ENCODE data around the gene LGALS1. TPM values are rescaled to one million over a fixed set of nuclear protein-coding genes. Genes with fewer than 3 reads are reported as not detected.

LGALS1 gene
- total RNA-seq, 2 experiments from 2014 or later, result 816 to 833 TPM

GRCh38 chr22:37677493-37677974 is 2.1 kb downstream of the LGALS1 start:
- Mint-ChIP-seq H3K36me3 (peaks cover 14% of the 10 kb centered on the region), H3K4me1 (ENCODE audit: low read depth) (peaks cover 46% of the 10 kb centered on the region), H3K27ac (peak overlapping the region; percentile 93), H3K27me3 (no peaks in the 10 kb centered on the region), H3K9me3 (no peaks in the 10 kb centered on the region), H3K4me3 (peak overlapping the region; percentile 87)
- ChIA-PET POLR2A (interaction anchor here (1.3 to 3.4 kb wide), 4 partner anchors 8 to 69 kb away, joined by 5 to 15 read pairs (median 12); partner anchors contain the start of genes GGA1, NOL12 and PDXP), CTCF (interaction anchor here (1.0 to 24.9 kb wide), 6 partner anchors 9 to 85 kb away, joined by 3 to 574 read pairs (median 13); partner anchors contain the start of genes NOL12, PDXP and SH3BP1)
- intact Hi-C loops (cut with micrococcal nuclease), result loop anchor here (1.0 to 10.0 kb wide), 4 partner anchors 19 to 167 kb away; partner anchors contain the start of genes ANKRD54, EIF3L, GGA1 and PDXP
- no peak for DNase-seq

DNA sequence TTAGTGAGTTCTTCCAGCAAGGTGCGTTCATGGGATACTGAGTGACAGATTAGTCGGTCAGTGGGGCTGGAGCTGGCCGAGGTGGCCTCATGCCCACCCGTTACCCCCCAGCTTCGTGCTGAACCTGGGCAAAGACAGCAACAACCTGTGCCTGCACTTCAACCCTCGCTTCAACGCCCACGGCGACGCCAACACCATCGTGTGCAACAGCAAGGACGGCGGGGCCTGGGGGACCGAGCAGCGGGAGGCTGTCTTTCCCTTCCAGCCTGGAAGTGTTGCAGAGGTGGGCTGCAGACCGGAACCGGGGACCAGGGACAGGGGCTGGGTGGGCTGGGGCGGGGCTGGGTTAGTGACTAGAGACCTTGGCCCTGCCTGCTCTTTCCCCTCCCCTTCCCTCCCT is 2.9 kb downstream of the LGALS1 start:
- POLR2A ChIA-PET, result interaction anchor here (2.1 kb wide), 1 partner anchor 20 kb away, joined by 8 read pairs; the partner anchor contains the start of gene PDXP

GRCh38 chr22:37679670-37680069 is 4.2 kb downstream of the LGALS1 start:
- DNase-seq, result no peak
- no peak overlapping the region for H3K4me3 Mint-ChIP-seq
- CTCF ChIA-PET, result interaction anchor here (1.8 to 24.9 kb wide), 4 partner anchors 18 to 73 kb away, joined by 7 to 574 read pairs (median 50); partner anchors contain the start of genes GGA1 and SH3BP1
- H3K36me3 Mint-ChIP-seq, result peaks cover 14% of the 10 kb centered on the region
- H3K27ac Mint-ChIP-seq, result peak overlapping the region; percentile 3
- H3K27me3 Mint-ChIP-seq, result no peaks in the 10 kb centered on the region
- POLR2A ChIA-PET, result interaction anchor here (0.9 kb wide), 1 partner anchor 36 kb away, joined by 4 read pairs; no protein-coding TSS in a partner anchor
- H3K9me3 Mint-ChIP-seq, result no peaks in the 10 kb centered on the region
- H3K4me1 Mint-ChIP-seq (ENCODE audit: low read depth), result peaks cover 32% of the 10 kb centered on the region
- intact Hi-C loops (cut with micrococcal nuclease), result loop anchor here (5.0 to 10.0 kb wide), 2 partner anchors 137 to 165 kb away; partner anchors contain the start of genes ANKRD54 and EIF3L

More for the DNA sequence above, 2.9 kb downstream of the LGALS1 start:
- CTCF ChIA-PET, result interaction anchor here (1.3 to 24.9 kb wide), 3 partner anchors 41 to 86 kb away, joined by 3 to 574 read pairs (median 20); partner anchors contain the start of gene SH3BP1
- H3K36me3 Mint-ChIP-seq, result peaks cover 14% of the 10 kb centered on the region
- no peaks in the 10 kb centered on the region for H3K9me3 Mint-ChIP-seq
- peak overlapping the region; percentile 26 for H3K4me3 Mint-ChIP-seq
- no peaks in the 10 kb centered on the region for H3K27me3 Mint-ChIP-seq
- no peak for DNase-seq
- intact Hi-C loops (cut with micrococcal nuclease), result loop anchor here (5.0 to 10.0 kb wide), 2 partner anchors 136 to 166 kb away; partner anchors contain the start of genes ANKRD54 and EIF3L
- H3K4me1 Mint-ChIP-seq (ENCODE audit: low read depth), result peaks cover 39% of the 10 kb centered on the region
- H3K27ac Mint-ChIP-seq, result no peak overlapping the region

DNA sequence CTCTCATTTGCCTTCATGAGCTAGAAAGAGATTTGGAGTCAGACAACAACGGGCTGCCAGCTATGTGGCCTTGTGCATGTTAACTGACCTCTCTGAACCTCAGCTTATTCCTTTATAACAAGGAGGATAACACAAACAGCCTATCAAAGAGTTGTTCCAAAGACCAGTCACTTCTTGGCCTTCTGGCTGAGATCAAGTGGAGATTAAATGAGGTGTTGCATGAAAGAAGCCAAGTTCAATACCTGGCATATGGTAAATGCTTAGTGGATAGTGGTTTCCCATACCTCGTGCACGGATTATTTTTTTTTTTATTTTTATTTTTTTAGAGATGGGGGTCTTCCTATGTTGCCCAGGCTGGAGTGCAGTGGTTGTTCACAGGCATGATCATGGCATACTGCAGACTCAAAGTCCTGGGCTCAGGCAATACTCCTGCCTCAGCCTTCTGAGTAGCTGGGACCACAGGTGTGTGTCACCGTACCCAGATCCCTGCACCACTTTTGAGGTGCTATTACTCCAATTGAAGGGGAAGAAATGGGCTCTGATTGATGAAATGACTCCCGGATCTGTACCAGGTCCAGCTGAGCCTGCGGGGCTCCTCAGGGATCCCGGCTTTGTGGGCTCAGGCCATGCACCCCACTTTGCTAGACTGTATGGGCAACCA is 4.9 kb downstream of the LGALS1 start:
- peaks cover 14% of the 10 kb centered on the region for H3K36me3 Mint-ChIP-seq
- ChIA-PET POLR2A (interaction anchor here (0.7 to 1.8 kb wide), 5 partner anchors 22 to 62 kb away, joined by 3 to 10 read pairs (median 4); partner anchors contain the start of gene PDXP), CTCF (interaction anchor here (0.9 to 24.9 kb wide), 13 partner anchors 7 to 142 kb away, joined by 3 to 574 read pairs (median 6); partner anchors contain the start of genes GGA1 and SH3BP1)
- H3K27me3 Mint-ChIP-seq, result no peaks in the 10 kb centered on the region
- no peak overlapping the region for H3K27ac Mint-ChIP-seq
- DNase-seq, result no peak
- intact Hi-C loops (cut with micrococcal nuclease), result no loop called here
- no peak overlapping the region for H3K4me3 Mint-ChIP-seq
- H3K4me1 Mint-ChIP-seq (ENCODE audit: low read depth), result peaks cover 26% of the 10 kb centered on the region
- no peaks in the 10 kb centered on the region for H3K9me3 Mint-ChIP-seq

DNA sequence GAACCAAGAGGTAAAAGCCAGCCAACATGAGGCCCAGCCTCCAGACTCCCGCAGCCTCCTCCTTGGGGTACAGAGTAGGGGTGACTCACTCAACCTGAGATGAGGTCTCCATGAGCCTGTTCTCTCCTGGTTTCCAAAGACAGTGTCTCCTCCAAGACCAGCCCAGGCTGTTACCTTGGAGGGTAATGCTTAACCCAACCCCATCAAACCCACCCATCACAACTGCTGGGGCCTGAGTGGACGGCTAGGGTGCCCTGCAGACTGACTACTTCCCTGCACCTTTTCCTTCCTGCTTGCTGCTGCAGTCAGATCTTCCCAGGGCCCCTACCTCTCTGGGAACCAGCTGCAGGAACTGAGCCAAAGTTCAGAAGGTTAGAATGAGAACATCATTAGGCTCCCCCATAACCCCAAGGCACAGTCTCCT is 5.6 kb downstream of the LGALS1 start:
- H3K27me3 Mint-ChIP-seq, result no peaks in the 10 kb centered on the region
- H3K36me3 Mint-ChIP-seq, result peaks cover 14% of the 10 kb centered on the region
- H3K4me3 Mint-ChIP-seq, result no peak overlapping the region
- ChIA-PET CTCF (interaction anchor here (0.6 to 24.9 kb wide), 25 partner anchors 8 to 174 kb away, joined by 3 to 574 read pairs (median 4); partner anchors contain the start of genes ANKRD54, GGA1, PDXP and SH3BP1), POLR2A (interaction anchor here (1.0 to 1.8 kb wide), 5 partner anchors 36 to 63 kb away, joined by 3 to 10 read pairs (median 4); no protein-coding TSS in a partner anchor)
- DNase-seq, result no peak
- H3K9me3 Mint-ChIP-seq, result no peaks in the 10 kb centered on the region
- intact Hi-C loops (cut with micrococcal nuclease), result loop anchor here (1.0 kb wide), 3 partner anchors 38 to 73 kb away; partner anchors contain the start of gene GGA1
- peak overlapping the region; percentile 31 for H3K27ac Mint-ChIP-seq
- peaks cover 23% of the 10 kb centered on the region for H3K4me1 Mint-ChIP-seq (ENCODE audit: low read depth)

DNA sequence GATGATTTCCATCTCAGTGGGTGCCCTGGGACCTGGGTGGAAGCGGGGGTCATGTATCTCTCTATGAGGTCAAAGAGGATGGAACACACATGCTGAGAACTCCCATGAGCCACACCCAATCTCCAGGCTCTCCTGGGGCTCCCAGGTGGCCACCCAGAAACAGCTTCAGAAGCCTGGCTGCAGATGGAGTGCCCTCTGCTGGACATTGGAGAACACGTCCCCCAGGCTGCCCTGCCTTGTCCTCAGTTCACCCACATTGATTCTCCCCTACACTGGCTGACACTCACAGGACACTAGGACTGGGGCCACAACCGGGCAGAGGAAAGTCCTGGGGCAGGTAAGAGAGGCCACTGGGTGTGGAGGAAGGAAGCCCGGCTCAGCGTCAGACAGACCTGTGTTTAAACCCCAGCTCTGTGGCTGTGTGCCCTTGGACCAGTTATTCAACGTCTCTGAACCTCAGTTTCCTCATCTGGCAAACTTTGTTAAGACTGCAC is 6.2 kb downstream of the LGALS1 start:
- H3K36me3 Mint-ChIP-seq, result peaks cover 12% of the 10 kb centered on the region
- no peaks in the 10 kb centered on the region for H3K27me3 Mint-ChIP-seq
- peak overlapping the region; percentile 31 for H3K27ac Mint-ChIP-seq

GRCh38 chr22:37684803-37685615 is 9.6 kb downstream of the LGALS1 start:
- no peaks in the 10 kb centered on the region for H3K27me3 Mint-ChIP-seq
- no peaks in the 10 kb centered on the region for H3K9me3 Mint-ChIP-seq
- H3K4me1 Mint-ChIP-seq (ENCODE audit: low read depth), result peaks cover 30% of the 10 kb centered on the region
- POLR2A ChIA-PET, result interaction anchor here (0.7 to 2.1 kb wide), 3 partner anchors 9 to 94 kb away, joined by 3 to 15 read pairs (median 3); partner anchors contain the start of gene LGALS1
- H3K27ac Mint-ChIP-seq, result no peak overlapping the region
- CTCF ChIA-PET, result interaction anchor here (1.0 to 24.9 kb wide), 4 partner anchors 10 to 78 kb away, joined by 5 to 574 read pairs (median 10); partner anchors contain the start of genes LGALS1 and SH3BP1
- no peak overlapping the region for H3K4me3 Mint-ChIP-seq
- intact Hi-C loops (cut with micrococcal nuclease), result no loop called here
- no peak for DNase-seq
- peaks cover 13% of the 10 kb centered on the region for H3K36me3 Mint-ChIP-seq

More for the DNA sequence above, 6.2 kb downstream of the LGALS1 start:
- peaks cover 24% of the 10 kb centered on the region for H3K4me1 Mint-ChIP-seq (ENCODE audit: low read depth)
- peak; percentile 87 for DNase-seq
- no peaks in the 10 kb centered on the region for H3K9me3 Mint-ChIP-seq
- CTCF ChIA-PET, result interaction anchor here (0.6 to 24.9 kb wide), 26 partner anchors 9 to 174 kb away, joined by 3 to 574 read pairs (median 4); partner anchors contain the start of genes ANKRD54, GGA1, PDXP and SH3BP1
- POLR2A ChIA-PET, result interaction anchor here (1.0 to 1.8 kb wide), 4 partner anchors 37 to 44 kb away, joined by 3 to 10 read pairs (median 4); no protein-coding TSS in a partner anchor
- H3K4me3 Mint-ChIP-seq, result no peak overlapping the region
- intact Hi-C loops (cut with micrococcal nuclease), result loop anchor here (1.0 kb wide), 3 partner anchors 38 to 73 kb away; partner anchors contain the start of gene GGA1

DNA sequence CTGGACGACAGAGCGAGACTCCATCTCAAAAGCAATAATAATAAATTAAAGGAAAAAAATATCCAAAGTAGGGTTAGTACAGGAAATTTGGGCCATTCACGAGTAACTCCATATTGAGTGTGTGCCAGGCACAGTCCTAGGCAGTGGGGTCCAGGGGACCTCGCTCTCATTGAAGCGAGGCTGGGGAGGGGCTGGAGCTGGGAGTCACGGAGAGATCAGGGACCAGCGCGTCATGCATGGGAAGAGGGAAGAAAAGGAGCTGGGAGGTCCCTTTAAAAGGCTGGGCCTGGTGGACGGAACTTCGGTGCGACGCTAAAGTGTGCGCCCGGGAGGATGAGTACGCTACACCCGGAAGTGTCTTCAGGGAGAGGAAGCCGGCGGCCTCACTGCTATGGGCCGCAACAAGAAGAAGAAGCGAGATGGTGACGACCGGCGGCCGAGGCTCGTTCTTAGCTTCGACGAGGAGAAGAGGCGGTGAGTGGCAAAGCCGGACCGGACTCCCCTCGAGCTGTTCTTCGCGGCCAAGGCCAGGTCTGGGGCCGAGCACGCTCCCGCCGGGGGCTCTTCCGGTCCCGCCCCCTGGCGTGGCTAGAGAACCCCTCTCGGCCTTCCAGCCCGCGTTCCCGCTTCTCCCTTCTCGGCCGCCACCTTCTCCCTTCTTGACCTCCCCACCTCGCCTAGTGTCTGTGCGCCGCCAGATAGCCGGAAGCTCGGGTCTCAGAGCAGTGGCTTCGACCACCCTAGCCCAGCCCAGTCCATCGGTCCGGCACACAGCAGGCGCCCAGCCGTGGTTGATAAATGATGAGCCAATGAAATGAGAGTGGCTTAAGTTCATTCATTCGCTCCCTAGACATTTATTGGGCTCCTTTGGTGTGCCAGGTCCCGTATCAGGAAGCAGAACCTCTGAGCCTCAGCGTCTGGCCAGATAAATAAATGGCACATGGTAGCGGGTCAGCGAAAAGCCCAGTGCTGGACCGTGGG is 10.9 kb downstream of the LGALS1 start, which contains the start of gene NOL12:
TSS of gene NOL12 (plus strand) at position 342 of the 981 bp plus-strand sequence. CDS start at position 392, 50 bp downstream.
- H3K27me3 Mint-ChIP-seq, result no peaks in the 10 kb centered on the region
- peaks cover 22% of the 10 kb centered on the region for H3K36me3 Mint-ChIP-seq
- peak within 1 kb of the TSS; percentile 94 for H3K27ac Mint-ChIP-seq
- no peaks in the 10 kb centered on the region for H3K9me3 Mint-ChIP-seq
- ChIA-PET POLR2A (interaction anchor here (0.8 to 2.1 kb wide), 6 partner anchors 10 to 92 kb away, joined by 3 to 15 read pairs (median 4); partner anchors contain the start of genes GGA1, LGALS1 and SH3BP1), CTCF (interaction anchor here (0.6 to 24.9 kb wide), 8 partner anchors 9 to 158 kb away, joined by 3 to 574 read pairs (median 4); partner anchors contain the start of genes ANKRD54, LGALS1 and SH3BP1)
- intact Hi-C loops (cut with micrococcal nuclease), result no loop called here
- peak; percentile 86 for DNase-seq
- peaks cover 26% of the 10 kb centered on the region for H3K4me1 Mint-ChIP-seq (ENCODE audit: low read depth)
- H3K4me3 Mint-ChIP-seq, result peak within 1 kb of the TSS; percentile 98

- intact Hi-C loops (cut with micrococcal nuclease), result no loop called here
- H3K27me3 Mint-ChIP-seq, result no peaks in the 10 kb centered on the region
- no peak for DNase-seq
- peaks cover 21% of the 10 kb centered on the region for H3K4me1 Mint-ChIP-seq (ENCODE audit: low read depth)
- no peak overlapping the region for H3K27ac Mint-ChIP-seq
- POLR2A ChIA-PET, result no interaction called here
- CTCF ChIA-PET, result interaction anchor here (24.9 kb wide), 1 partner anchor 53 kb away, joined by 574 read pairs; the partner anchor contains the start of gene SH3BP1
- H3K36me3 Mint-ChIP-seq, result peaks cover 41% of the 10 kb centered on the region
- no peaks in the 10 kb centered on the region for H3K9me3 Mint-ChIP-seq
- H3K4me3 Mint-ChIP-seq, result no peak overlapping the region
Observed at GRCh38 chr22:37690407-37690806, 15.0 kb downstream of the LGALS1 start.
